Measurements from ENCODE around the gene ESF1. TPM values are rescaled to one million over a fixed set of nuclear protein-coding genes. Genes with fewer than 3 reads are reported as not detected.

Gene ESF1
- 10 to 100 TPM; 25.2 to 27.5 TPM for total RNA-seq

GRCh38 chr20:13784893-13785715, at the start of gene ESF1, which contains the start of gene NDUFAF5:
Gene ESF1, minus strand, starts transcription at chr20:13784919. Its CDS starts 1,779 bp downstream, at chr20:13783140.
Gene NDUFAF5, plus strand, starts transcription at chr20:13785028. Its CDS starts 41 bp downstream, at chr20:13785069.
- POLR2A ChIA-PET = interaction anchor here (1.4 to 1.7 kb wide), 2 partner anchors 9 to 23 kb away, joined by 3 to 4 read pairs; no protein-coding TSS in a partner anchor
- CTCF ChIA-PET = interaction anchor here (0.7 to 1.6 kb wide), 2 partner anchors 13 to 19 kb away, joined by 4 read pairs; no protein-coding TSS in a partner anchor

GRCh38 chr20:13831476-13831875, 46.8 kb upstream of the ESF1 start:
- ChIA-PET POLR2A (interaction anchor here (0.7 kb wide), 1 partner anchor 759 kb away, joined by 4 read pairs; no protein-coding TSS in a partner anchor), CTCF (no interaction called here)

GRCh38 chr20:13825465-13825864, 40.7 kb upstream of the ESF1 start:
- POLR2A ChIA-PET = no interaction called here
- CTCF ChIA-PET = no interaction called here

GRCh38 chr20:13824459-13824858, 39.7 kb upstream of the ESF1 start:
- CTCF ChIA-PET = no interaction called here
- POLR2A ChIA-PET = no interaction called here

DNA sequence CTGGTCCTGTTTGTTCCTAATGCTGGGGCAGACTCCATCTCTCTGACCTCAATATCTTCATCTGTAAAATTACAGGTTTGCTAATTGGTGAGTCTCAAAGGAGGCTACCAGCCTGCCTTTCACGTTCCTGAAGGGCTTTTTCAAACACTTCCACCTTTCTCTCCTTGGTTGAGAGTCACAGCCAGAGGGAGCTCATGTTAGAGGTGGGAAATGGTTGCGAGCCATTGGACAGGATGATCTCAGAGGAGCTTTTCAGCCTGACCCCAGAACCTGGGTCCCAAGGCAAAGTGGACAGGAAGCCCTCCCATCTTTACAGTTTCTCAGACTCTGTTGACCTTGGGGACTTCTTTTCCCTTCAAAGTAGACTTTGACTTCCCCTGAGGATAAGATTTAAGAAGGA, 37.7 kb upstream of the ESF1 start:
- ChIA-PET POLR2A (no interaction called here), CTCF (interaction anchor here (1.2 kb wide), 1 partner anchor 13 kb away, joined by 3 read pairs; no protein-coding TSS in a partner anchor)

DNA sequence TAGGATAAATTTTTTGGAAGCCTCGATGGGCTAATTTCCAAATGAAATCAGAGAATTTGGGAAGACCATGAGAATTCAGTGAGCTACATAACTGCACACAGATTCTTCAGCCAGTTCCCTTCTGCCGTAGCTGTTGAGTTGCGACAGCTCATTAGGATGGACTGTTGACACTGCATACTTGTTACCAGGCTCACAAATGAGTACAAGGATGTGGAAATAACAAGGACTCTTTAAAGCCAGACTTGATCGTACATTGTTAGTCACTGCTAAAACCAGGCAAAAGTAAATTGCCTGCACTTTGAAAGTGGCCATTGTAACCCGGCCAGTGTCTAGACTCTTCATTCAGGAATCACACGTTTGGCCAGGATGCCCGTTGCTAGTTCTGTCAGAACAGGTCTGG, 37.2 kb upstream of the ESF1 start:
- POLR2A ChIA-PET = no interaction called here
- CTCF ChIA-PET = no interaction called here

GRCh38 chr20:13819885-13820645, 35.3 kb upstream of the ESF1 start:
- POLR2A ChIA-PET = interaction anchor here (0.6 kb wide), 1 partner anchor 16 kb away, joined by 3 read pairs; no protein-coding TSS in a partner anchor
- CTCF ChIA-PET = no interaction called here

GRCh38 chr20:13817342-13817741, 32.6 kb upstream of the ESF1 start:
- ChIA-PET CTCF (no interaction called here), POLR2A (no interaction called here)

GRCh38 chr20:13816757-13817156, 32.0 kb upstream of the ESF1 start:
- POLR2A ChIA-PET = no interaction called here
- CTCF ChIA-PET = no interaction called here

DNA sequence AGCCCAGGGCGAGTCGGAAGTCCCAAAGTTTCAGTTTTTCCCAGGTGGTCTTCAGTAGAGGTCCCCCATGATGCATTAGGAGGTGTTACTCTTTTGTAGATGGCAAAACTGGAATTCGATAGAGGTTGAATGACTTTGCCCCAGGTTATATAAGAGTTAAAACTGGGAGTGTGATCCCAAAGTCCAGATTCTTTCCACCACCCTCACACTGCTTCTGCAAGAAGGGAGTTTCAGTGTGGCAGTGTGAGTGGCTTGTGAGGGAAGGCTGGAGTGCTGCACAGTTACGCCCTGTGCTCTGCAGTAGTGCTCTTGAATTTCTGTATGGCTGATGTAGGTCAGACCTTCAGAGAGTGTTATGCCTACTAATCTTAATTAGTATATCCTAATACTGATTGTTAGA, 30.0 kb upstream of the ESF1 start:
- POLR2A ChIA-PET = no interaction called here
- CTCF ChIA-PET = no interaction called here

DNA sequence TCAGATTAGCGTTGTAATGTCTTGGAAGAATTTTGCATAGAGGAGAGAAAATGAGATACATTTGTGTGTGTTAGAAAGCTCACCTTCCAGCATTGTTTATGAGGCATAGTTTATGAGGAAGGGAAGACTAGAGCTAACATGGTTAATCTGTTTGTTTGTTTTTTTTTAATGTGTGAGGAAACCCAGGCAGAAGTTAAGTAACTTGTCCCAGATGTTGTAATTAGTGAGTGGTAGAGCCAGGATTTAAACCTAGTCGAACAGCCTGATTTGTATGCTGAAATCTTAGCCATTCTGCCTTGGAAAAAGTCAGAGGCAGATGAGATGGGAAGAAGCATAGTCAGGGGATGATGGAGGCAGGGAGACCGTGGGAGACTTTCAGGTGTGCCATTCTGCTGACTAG, 29.2 kb upstream of the ESF1 start:
- ChIA-PET CTCF (no interaction called here), POLR2A (no interaction called here)

- ChIA-PET CTCF (no interaction called here), POLR2A (interaction anchor here (0.5 kb wide), 1 partner anchor 38 kb away, joined by 6 read pairs; no protein-coding TSS in a partner anchor)
Observed at GRCh38 chr20:13810446-13810845, 25.7 kb upstream of the ESF1 start.

GRCh38 chr20:13809855-13810254, 25.1 kb upstream of the ESF1 start:
- CTCF ChIA-PET = no interaction called here
- POLR2A ChIA-PET = interaction anchor here (0.6 kb wide), 1 partner anchor 600 kb away, joined by 3 read pairs; no protein-coding TSS in a partner anchor

- POLR2A ChIA-PET = interaction anchor here (0.6 kb wide), 1 partner anchor 599 kb away, joined by 3 read pairs; no protein-coding TSS in a partner anchor
- CTCF ChIA-PET = no interaction called here
Observed at GRCh38 chr20:13809373-13809772, 24.7 kb upstream of the ESF1 start.

- ChIA-PET CTCF (interaction anchor here (0.6 kb wide), 1 partner anchor 29 kb away, joined by 3 read pairs; no protein-coding TSS in a partner anchor), POLR2A (no interaction called here)
Observed at GRCh38 chr20:13800728-13801134, 16.0 kb upstream of the ESF1 start.

DNA sequence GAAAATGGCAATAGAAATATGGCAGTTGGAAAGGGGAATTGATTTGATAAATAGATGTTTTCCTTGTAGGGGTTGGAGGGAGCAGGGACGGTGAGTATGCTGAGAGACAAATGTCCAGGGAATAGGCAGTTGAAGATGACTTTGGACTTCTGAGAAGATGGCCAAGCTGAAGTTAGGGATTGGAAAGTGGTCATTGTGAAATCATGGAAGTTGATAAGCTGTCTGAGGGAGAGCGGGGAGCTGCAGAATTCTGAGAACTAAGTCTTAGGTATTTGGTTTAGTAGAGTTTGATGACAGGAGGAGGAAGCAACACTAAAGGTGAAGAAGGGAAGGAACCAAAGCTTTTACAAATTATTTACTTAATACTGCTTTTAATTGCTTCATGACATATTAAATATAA, 15.3 kb upstream of the ESF1 start:
- CTCF ChIA-PET = no interaction called here
- POLR2A ChIA-PET = no interaction called here

DNA sequence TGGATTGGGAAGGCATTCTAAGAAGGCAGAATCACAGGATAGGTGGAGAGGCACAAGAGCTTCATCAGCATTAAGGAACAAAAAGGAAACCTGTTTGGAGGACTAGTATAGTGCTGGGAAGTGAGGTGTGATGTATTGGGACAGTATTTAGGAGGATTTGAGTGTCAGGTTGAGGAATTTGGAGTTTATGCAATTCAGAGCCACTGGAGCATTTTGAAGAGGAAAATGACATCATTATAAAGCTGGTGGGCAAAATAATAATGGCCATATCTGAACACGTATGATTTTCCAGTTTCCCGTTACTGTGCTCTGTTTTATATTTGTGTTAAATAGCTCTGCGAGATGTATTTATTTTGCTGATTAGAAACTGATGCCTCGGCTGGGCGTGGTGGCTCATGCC, 14.3 kb upstream of the ESF1 start:
- ChIA-PET POLR2A (no interaction called here), CTCF (no interaction called here)

- ChIA-PET CTCF (no interaction called here), POLR2A (no interaction called here)
Observed at GRCh38 chr20:13794667-13795066, 9.9 kb upstream of the ESF1 start.

- ChIA-PET CTCF (no interaction called here), POLR2A (no interaction called here)
Observed at GRCh38 chr20:13793001-13793400, 8.3 kb upstream of the ESF1 start.

GRCh38 chr20:13791540-13792459, 7.1 kb upstream of the ESF1 start:
- CTCF ChIA-PET = no interaction called here
- POLR2A ChIA-PET = no interaction called here
